ENCODE data around the gene TSPOAP1. TPM values are rescaled to one million over a fixed set of nuclear protein-coding genes. Genes with fewer than 3 reads are reported as not detected.

TSPOAP1 gene
- total RNA-seq, 2 donors from 2014 or later: 22.6 to 26.3 TPM

DNA sequence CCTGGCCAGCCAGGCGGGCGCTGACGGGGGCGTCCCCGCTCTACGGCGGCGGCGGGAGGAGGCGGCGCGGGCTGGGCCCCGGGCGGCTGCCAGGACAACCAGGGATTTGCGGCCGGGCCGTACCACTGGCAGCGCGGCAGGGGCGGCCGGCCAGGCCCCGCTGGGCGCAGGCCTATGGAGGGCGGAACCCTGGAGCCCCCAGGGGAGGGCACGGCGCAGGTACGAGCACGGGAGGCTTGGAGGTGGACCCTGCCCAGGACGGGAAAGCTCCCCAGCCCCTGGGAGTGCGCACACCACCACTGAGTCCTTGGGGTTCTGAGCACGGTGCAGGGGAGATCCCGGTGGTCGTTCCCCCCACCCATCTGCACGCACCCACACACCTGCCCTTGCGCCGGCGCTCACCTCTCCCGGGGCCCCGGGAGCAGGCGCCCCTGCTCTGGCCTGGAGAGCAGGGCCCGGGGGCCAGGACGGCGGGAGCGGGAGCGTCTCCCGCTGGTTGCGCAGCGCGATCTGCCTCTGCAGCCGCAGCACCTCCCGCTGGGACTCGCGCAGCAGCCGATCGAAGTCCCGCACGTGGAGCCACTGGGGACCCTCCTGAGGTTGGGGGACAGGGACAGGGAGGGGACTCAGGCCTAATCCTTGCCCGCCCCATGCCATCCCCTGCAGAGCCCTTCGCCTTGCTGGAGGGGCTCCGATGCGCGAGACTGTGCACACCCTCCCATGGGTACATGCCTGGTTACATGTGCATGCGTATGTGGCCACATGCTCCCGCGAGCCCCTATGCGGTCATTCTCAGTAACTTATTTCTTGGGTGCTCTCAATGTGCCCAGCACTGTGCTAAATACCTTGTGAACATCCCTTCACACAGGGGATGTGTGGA lies 3.9 kb downstream of the TSPOAP1 start:
- peak overlapping the region; percentile 42 to 63 for H3K27ac ChIP-seq
- H3K27me3 ChIP-seq (replicated peaks; ENCODE audit: insufficient read depth): no peaks in the 10 kb centered on the region
- no peaks in the 10 kb centered on the region for H3K36me3 ChIP-seq
- ATAC-seq (ENCODE audit: insufficient number of reproducible peaks, low FRiP score, low read depth) (peak; percentile 31), DNase-seq (ENCODE audit: low spot score) (no peak)
- H3K9me3 ChIP-seq: no peaks in the 10 kb centered on the region
- H3K4me3 ChIP-seq: peak overlapping the region; percentile 87
- peaks cover 6 to 22% of the 10 kb centered on the region in 2 donors for H3K4me1 ChIP-seq (ENCODE audit: control insufficient read depth in 1 of 2, low read depth in 2 of 2)
- TF ChIP-seq, protein P1, sequence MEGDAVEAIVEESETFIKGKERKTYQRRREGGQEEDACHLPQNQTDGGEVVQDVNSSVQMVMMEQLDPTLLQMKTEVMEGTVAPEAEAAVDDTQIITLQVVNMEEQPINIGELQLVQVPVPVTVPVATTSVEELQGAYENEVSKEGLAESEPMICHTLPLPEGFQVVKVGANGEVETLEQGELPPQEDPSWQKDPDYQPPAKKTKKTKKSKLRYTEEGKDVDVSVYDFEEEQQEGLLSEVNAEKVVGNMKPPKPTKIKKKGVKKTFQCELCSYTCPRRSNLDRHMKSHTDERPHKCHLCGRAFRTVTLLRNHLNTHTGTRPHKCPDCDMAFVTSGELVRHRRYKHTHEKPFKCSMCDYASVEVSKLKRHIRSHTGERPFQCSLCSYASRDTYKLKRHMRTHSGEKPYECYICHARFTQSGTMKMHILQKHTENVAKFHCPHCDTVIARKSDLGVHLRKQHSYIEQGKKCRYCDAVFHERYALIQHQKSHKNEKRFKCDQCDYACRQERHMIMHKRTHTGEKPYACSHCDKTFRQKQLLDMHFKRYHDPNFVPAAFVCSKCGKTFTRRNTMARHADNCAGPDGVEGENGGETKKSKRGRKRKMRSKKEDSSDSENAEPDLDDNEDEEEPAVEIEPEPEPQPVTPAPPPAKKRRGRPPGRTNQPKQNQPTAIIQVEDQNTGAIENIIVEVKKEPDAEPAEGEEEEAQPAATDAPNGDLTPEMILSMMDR (IDR thresholded peaks at IDR 0.05): no peak

DNA sequence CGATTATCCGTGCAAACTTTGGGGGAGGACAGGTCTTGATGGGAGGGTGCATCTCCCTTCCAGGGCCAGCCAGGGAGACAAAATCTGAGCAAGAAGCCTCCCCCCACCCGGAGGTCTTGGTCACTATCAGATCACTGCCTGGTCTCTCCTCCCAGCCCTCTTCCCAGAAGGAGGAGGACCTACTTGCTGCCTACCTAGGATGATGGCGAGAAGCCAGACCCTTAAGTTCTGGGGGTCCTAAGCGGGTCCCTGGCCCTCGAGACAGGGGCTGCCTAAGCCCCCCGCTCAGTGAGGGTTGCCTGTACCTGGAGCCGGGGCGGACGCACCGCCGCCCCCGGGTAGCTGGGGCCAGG lies 4.6 kb downstream of the TSPOAP1 start:
- ATAC-seq (ENCODE audit: insufficient number of reproducible peaks, low FRiP score, low read depth) (no peak), DNase-seq (ENCODE audit: low spot score) (no peak)
- peak overlapping the region; percentile 87 for H3K4me3 ChIP-seq
- peak overlapping the region; percentile 42 to 63 for H3K27ac ChIP-seq
- H3K9me3 ChIP-seq: no peaks in the 10 kb centered on the region
- no peaks in the 10 kb centered on the region for H3K36me3 ChIP-seq
- H3K27me3 ChIP-seq (replicated peaks; ENCODE audit: insufficient read depth): no peaks in the 10 kb centered on the region
- TF ChIP-seq, protein P1 (IDR thresholded peaks at IDR 0.05): no peak
- H3K4me1 ChIP-seq (ENCODE audit: control insufficient read depth in 1 of 2, low read depth in 2 of 2): peaks cover 6 to 22% of the 10 kb centered on the region in 2 donors

DNA sequence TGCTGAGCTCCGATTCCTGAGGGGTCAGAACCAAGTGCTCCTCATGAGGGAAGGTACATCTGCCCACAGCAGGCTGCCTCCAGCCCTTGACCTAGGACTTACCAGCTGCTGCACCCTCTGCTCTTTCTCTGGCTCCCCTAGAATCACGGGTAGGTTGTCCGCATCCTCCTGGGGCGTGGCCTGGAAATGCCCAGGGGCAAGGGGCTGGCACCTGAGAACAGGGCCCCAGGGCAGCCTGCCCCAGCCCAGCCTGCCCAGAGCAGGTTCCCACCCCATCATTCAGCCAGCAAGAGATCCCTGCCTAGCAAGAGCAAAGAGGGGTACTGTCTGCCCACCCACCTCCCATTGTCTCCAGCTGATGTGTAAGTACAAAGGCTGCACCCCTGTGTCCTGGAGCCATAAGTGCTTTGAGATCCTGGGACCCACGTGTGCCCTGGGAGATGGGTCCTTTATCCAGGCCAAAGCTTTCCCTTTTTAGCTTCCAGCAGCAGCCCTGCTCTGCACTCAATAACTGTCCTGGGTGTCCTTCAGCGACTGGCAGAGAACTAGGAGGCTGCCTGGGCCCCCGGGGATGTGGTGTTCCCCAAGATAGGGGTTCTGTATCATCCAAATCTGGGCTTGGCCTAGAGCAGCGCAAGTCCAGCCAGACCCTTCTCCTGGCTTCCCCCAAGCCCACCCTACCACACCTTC lies 5.1 kb downstream of the TSPOAP1 start:
- Histone ChIP-seq H3K27me3 (replicated peaks; ENCODE audit: insufficient read depth) (no peaks in the 10 kb centered on the region), H3K4me1 (ENCODE audit: control insufficient read depth in 1 of 2, low read depth in 2 of 2) (peaks cover 6 to 22% of the 10 kb centered on the region in 2 donors), H3K4me3 (peak overlapping the region; percentile 87), H3K9me3 (no peaks in the 10 kb centered on the region), H3K36me3 (no peaks in the 10 kb centered on the region), H3K27ac (peak overlapping the region; percentile 42 to 63)
- DNase-seq (ENCODE audit: low spot score) (no peak), ATAC-seq (ENCODE audit: insufficient number of reproducible peaks, low FRiP score, low read depth) (no peak)
- TF ChIP-seq, protein P1 (IDR thresholded peaks at IDR 0.05): no peak

DNA sequence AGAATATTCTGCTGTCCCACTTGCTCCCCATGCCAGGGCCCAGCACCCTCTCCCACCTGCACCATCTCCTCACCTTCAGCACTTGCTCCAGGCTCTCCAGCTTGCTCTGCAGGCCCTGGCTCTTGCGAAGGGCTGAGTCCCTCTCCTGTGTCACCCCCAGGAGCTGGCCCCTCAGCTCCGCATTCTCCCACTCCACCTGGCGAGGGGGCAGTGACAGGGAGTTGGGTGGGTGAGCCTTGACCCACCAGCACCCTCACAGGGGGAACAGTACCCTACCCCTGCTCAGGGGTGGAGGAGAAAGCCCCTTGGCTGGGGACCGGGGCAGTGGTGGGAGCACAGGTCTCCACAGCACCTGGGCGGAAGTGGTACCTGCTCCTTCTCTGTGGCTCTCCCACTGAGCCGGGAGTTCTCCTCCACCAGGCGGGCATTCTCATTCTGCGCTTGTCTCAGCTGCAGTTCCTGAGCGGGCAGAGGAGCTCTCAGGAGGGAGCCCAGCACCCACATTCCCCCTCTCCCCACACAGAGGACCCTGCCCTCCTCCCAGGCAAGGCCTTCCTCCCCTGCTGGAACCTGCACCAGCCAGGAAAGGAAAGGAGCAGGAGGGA lies 5.9 kb downstream of the TSPOAP1 start:
- H3K36me3 ChIP-seq: no peaks in the 10 kb centered on the region
- no peak overlapping the region for H3K4me3 ChIP-seq
- no peak overlapping the region for H3K27ac ChIP-seq
- ATAC-seq (ENCODE audit: insufficient number of reproducible peaks, low FRiP score, low read depth) (no peak), DNase-seq (ENCODE audit: low spot score) (no peak)
- no peaks in the 10 kb centered on the region for H3K27me3 ChIP-seq (replicated peaks; ENCODE audit: insufficient read depth)
- TF ChIP-seq, protein P1 (IDR thresholded peaks at IDR 0.05): no peak
- no peaks in the 10 kb centered on the region for H3K9me3 ChIP-seq
- H3K4me1 ChIP-seq (ENCODE audit: control insufficient read depth in 1 of 2, low read depth in 2 of 2): peaks cover 6 to 22% of the 10 kb centered on the region in 2 donors
